Duodenal mucosa (tissue), 2 donors: Measurements from ENCODE around the gene CDH18.

Experiments used
- H3K27ac ChIP-seq: one replicate; pipeline ENCODE4 v1.7.0; 2013; ENCODE audit warnings: low read depth, low read length
- H3K27me3 ChIP-seq, 2 donors: one replicate each; pipeline ENCODE4 v1.7.0; 2013; ENCODE audit warnings: low read length in 2 of 2, control low read depth in 1 of 2; ENCODE audit not compliant: insufficient read depth in 2 of 2, control insufficient read depth in 1 of 2
- H3K36me3 ChIP-seq, 2 donors: one replicate each; pipeline ENCODE4 v1.7.0; 2013; ENCODE audit warnings: low read length in 2 of 2, control low read depth in 1 of 2; ENCODE audit not compliant: insufficient read depth in 2 of 2, control insufficient read depth in 1 of 2
- H3K4me1 ChIP-seq, 2 donors: one replicate each; pipeline ENCODE4 v1.7.0; 2013; ENCODE audit warnings: low read length in 2 of 2, control low read depth in 1 of 2; ENCODE audit not compliant: insufficient read depth in 2 of 2, control insufficient read depth in 1 of 2
- H3K4me3 ChIP-seq, 2 donors: one replicate each; pipeline ENCODE4 v1.7.0; 2013; ENCODE audit warnings: low read length in 2 of 2, low read depth in 1 of 2
- H3K9ac ChIP-seq, 2 donors: one replicate each; pipeline ENCODE4 v1.7.0; 2013; ENCODE audit warnings: low read length in 2 of 2, low read depth in 1 of 2
- H3K9me3 ChIP-seq, 2 donors: one replicate each; pipeline ENCODE4 v1.7.0; 2013; ENCODE audit warnings: low read length in 2 of 2, control low read depth in 1 of 2; ENCODE audit not compliant: control insufficient read depth in 1 of 2

The CDH18 gene

DNA sequence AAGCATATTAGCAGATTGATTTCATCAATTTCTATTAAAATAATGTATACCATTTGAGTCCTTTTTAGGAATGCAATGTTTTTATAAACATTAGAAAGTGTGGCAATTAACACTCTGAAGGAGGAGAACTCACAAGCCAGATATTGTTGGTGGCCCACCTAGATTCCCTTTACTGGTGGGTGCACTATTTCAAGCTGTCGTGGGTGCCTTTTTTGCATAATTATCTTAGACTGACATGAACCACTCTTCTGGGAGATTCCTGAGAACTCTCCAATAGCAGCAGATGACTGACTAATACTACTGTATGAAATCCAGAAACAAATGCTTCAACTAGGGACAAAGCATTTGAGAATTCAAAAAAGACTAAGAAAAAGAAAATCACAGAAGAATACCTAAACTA, 526.0 kb downstream of the CDH18 start:
- no peaks in the 10 kb centered on the region for H3K4me1 ChIP-seq
- H3K36me3 ChIP-seq = no peaks in the 10 kb centered on the region
- H3K9ac ChIP-seq = no peak overlapping the region
- peaks cover 0 to under 1% of the 10 kb centered on the region in 2 donors for H3K9me3 ChIP-seq
- H3K27me3 ChIP-seq = no peaks in the 10 kb centered on the region
- H3K4me3 ChIP-seq = no peak overlapping the region
- H3K27ac ChIP-seq = no peak overlapping the region

DNA sequence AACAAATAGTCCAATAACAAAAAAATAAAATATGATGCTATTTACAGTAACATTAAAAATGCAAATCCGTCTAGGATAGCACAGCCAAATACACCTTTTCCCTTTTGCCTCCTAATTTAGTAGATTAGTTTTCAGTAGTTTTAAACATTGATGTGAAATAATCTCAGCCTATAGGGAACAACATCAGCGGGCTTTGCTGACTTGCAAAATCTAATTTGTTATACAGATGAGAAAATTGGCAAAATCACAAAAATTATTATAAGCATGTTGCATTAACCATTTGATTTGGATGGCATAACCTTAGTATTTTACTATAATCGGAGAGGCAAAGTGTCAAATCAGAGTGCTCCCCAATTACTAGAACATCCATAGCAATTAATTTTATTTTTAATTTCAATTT, 563.5 kb downstream of the CDH18 start:
- H3K4me3 ChIP-seq = no peak overlapping the region
- H3K27ac ChIP-seq = no peak overlapping the region
- no peaks in the 10 kb centered on the region for H3K27me3 ChIP-seq
- no peaks in the 10 kb centered on the region for H3K36me3 ChIP-seq
- peaks cover 3 to 6% of the 10 kb centered on the region in 2 donors for H3K9me3 ChIP-seq
- H3K4me1 ChIP-seq = no peaks in the 10 kb centered on the region
- no peak overlapping the region for H3K9ac ChIP-seq
